ENCODE results near the gene OPCML. TPM values are rescaled to one million over a fixed set of nuclear protein-coding genes. Genes with fewer than 3 reads are reported as not detected.

OPCML gene
- total RNA-seq, 1 experiment from 2014 or later = 0.21 TPM

- Histone ChIP-seq H3K4me3 (ENCODE audit: insufficient read depth, low read depth, low read length) (no peak overlapping the region), H3K27me3 (ENCODE audit: control insufficient read depth, insufficient read depth, low read length) (no peaks in the 10 kb centered on the region), H3K36me3 (replicated peaks; ENCODE audit: control insufficient read depth, insufficient read depth, low read length) (no peaks in the 10 kb centered on the region)
- no peak for DNase-seq
Measured at GRCh38 chr11:133311230-133311629, 221.1 kb downstream of the OPCML start.

GRCh38 chr11:133306019-133306418 lies 226.3 kb downstream of the OPCML start:
- H3K36me3 ChIP-seq (replicated peaks; ENCODE audit: control insufficient read depth, insufficient read depth, low read length) = no peaks in the 10 kb centered on the region
- no peaks in the 10 kb centered on the region for H3K27me3 ChIP-seq (ENCODE audit: control insufficient read depth, insufficient read depth, low read length)
- no peak for DNase-seq

GRCh38 chr11:133305208-133305956 lies 226.9 kb downstream of the OPCML start:
- Histone ChIP-seq H3K36me3 (replicated peaks; ENCODE audit: control insufficient read depth, insufficient read depth, low read length) (no peaks in the 10 kb centered on the region), H3K27me3 (ENCODE audit: control insufficient read depth, insufficient read depth, low read length) (no peaks in the 10 kb centered on the region), H3K4me3 (ENCODE audit: insufficient read depth, low read depth, low read length) (no peak overlapping the region)
- no peak for DNase-seq

More at GRCh38 chr11:133306019-133306418, 226.3 kb downstream of the OPCML start:
- H3K4me3 ChIP-seq (ENCODE audit: insufficient read depth, low read depth, low read length) = no peak overlapping the region

- DNase-seq = no peak
- Histone ChIP-seq H3K36me3 (replicated peaks; ENCODE audit: control insufficient read depth, insufficient read depth, low read length) (no peaks in the 10 kb centered on the region), H3K27me3 (ENCODE audit: control insufficient read depth, insufficient read depth, low read length) (no peaks in the 10 kb centered on the region), H3K4me3 (ENCODE audit: insufficient read depth, low read depth, low read length) (no peak overlapping the region)
Measured at GRCh38 chr11:133303262-133303661, 229.0 kb downstream of the OPCML start.

GRCh38 chr11:133302056-133302455 lies 230.2 kb downstream of the OPCML start:
- no peak overlapping the region for H3K4me3 ChIP-seq (ENCODE audit: insufficient read depth, low read depth, low read length)
- H3K27me3 ChIP-seq (ENCODE audit: control insufficient read depth, insufficient read depth, low read length) = no peaks in the 10 kb centered on the region
- no peak for DNase-seq
- no peaks in the 10 kb centered on the region for H3K36me3 ChIP-seq (replicated peaks; ENCODE audit: control insufficient read depth, insufficient read depth, low read length)

- no peak overlapping the region for H3K4me3 ChIP-seq (ENCODE audit: insufficient read depth, low read depth, low read length)
- DNase-seq = no peak
- H3K36me3 ChIP-seq (replicated peaks; ENCODE audit: control insufficient read depth, insufficient read depth, low read length) = no peaks in the 10 kb centered on the region
- no peaks in the 10 kb centered on the region for H3K27me3 ChIP-seq (ENCODE audit: control insufficient read depth, insufficient read depth, low read length)
Measured at GRCh38 chr11:133300666-133301065, 231.6 kb downstream of the OPCML start.

- no peak for DNase-seq
- Histone ChIP-seq H3K36me3 (replicated peaks; ENCODE audit: control insufficient read depth, insufficient read depth, low read length) (no peaks in the 10 kb centered on the region), H3K4me3 (ENCODE audit: insufficient read depth, low read depth, low read length) (no peak overlapping the region), H3K27me3 (ENCODE audit: control insufficient read depth, insufficient read depth, low read length) (no peaks in the 10 kb centered on the region)
Measured at GRCh38 chr11:133291780-133292179, 240.5 kb downstream of the OPCML start.

- Histone ChIP-seq H3K36me3 (replicated peaks; ENCODE audit: control insufficient read depth, insufficient read depth, low read length) (no peaks in the 10 kb centered on the region), H3K4me3 (ENCODE audit: insufficient read depth, low read depth, low read length) (no peak overlapping the region), H3K27me3 (ENCODE audit: control insufficient read depth, insufficient read depth, low read length) (no peaks in the 10 kb centered on the region)
- DNase-seq = no peak
Measured at GRCh38 chr11:133285359-133285758, 246.9 kb downstream of the OPCML start.

GRCh38 chr11:133284156-133284555 lies 248.1 kb downstream of the OPCML start:
- Histone ChIP-seq H3K4me3 (ENCODE audit: insufficient read depth, low read depth, low read length) (no peak overlapping the region), H3K27me3 (ENCODE audit: control insufficient read depth, insufficient read depth, low read length) (no peaks in the 10 kb centered on the region), H3K36me3 (replicated peaks; ENCODE audit: control insufficient read depth, insufficient read depth, low read length) (no peaks in the 10 kb centered on the region)
- no peak for DNase-seq

GRCh38 chr11:133277886-133278285 lies 254.4 kb downstream of the OPCML start:
- no peak overlapping the region for H3K4me3 ChIP-seq (ENCODE audit: insufficient read depth, low read depth, low read length)
- H3K36me3 ChIP-seq (replicated peaks; ENCODE audit: control insufficient read depth, insufficient read depth, low read length) = no peaks in the 10 kb centered on the region
- DNase-seq = no peak
- no peaks in the 10 kb centered on the region for H3K27me3 ChIP-seq (ENCODE audit: control insufficient read depth, insufficient read depth, low read length)

- Histone ChIP-seq H3K36me3 (replicated peaks; ENCODE audit: control insufficient read depth, insufficient read depth, low read length) (no peaks in the 10 kb centered on the region), H3K4me3 (ENCODE audit: insufficient read depth, low read depth, low read length) (no peak overlapping the region), H3K27me3 (ENCODE audit: control insufficient read depth, insufficient read depth, low read length) (no peaks in the 10 kb centered on the region)
- DNase-seq = no peak
Measured at GRCh38 chr11:133271871-133272776, 260.2 kb downstream of the OPCML start.

- DNase-seq = no peak
- Histone ChIP-seq H3K36me3 (replicated peaks; ENCODE audit: control insufficient read depth, insufficient read depth, low read length) (no peaks in the 10 kb centered on the region), H3K4me3 (ENCODE audit: insufficient read depth, low read depth, low read length) (no peak overlapping the region), H3K27me3 (ENCODE audit: control insufficient read depth, insufficient read depth, low read length) (no peaks in the 10 kb centered on the region)
Measured at GRCh38 chr11:133271206-133271605, 261.1 kb downstream of the OPCML start.

- DNase-seq = no peak
- Histone ChIP-seq H3K4me3 (ENCODE audit: insufficient read depth, low read depth, low read length) (no peak overlapping the region), H3K36me3 (replicated peaks; ENCODE audit: control insufficient read depth, insufficient read depth, low read length) (no peaks in the 10 kb centered on the region), H3K27me3 (ENCODE audit: control insufficient read depth, insufficient read depth, low read length) (no peaks in the 10 kb centered on the region)
Measured at GRCh38 chr11:133269267-133269666, 263.0 kb downstream of the OPCML start.

- DNase-seq = no peak
- H3K27me3 ChIP-seq (ENCODE audit: control insufficient read depth, insufficient read depth, low read length) = no peaks in the 10 kb centered on the region
- no peak overlapping the region for H3K4me3 ChIP-seq (ENCODE audit: insufficient read depth, low read depth, low read length)
- no peaks in the 10 kb centered on the region for H3K36me3 ChIP-seq (replicated peaks; ENCODE audit: control insufficient read depth, insufficient read depth, low read length)
Measured at GRCh38 chr11:133266986-133267385, 265.3 kb downstream of the OPCML start.

- DNase-seq = no peak
- Histone ChIP-seq H3K36me3 (replicated peaks; ENCODE audit: control insufficient read depth, insufficient read depth, low read length) (no peaks in the 10 kb centered on the region), H3K4me3 (ENCODE audit: insufficient read depth, low read depth, low read length) (no peak overlapping the region), H3K27me3 (ENCODE audit: control insufficient read depth, insufficient read depth, low read length) (no peaks in the 10 kb centered on the region)
Measured at GRCh38 chr11:133265530-133266035, 266.7 kb downstream of the OPCML start.

Data from H7 (cell line).